Suprapubic skin (tissue), 4 donors: ENCODE results near the gene HIVEP2.

Experiments
- CTCF ChIP-seq, 2 donors: fragments of 200-600 bp in 1 of 2; fragments of 450-650 bp in 1 of 2; sonication (generic) in 1 of 2; IDR thresholded peaks; one replicate each; pipeline ENCODE4 v1.5.1; 2016 to 2019; ENCODE audit warnings: antibody characterized with exemption in 2 of 2, mild to moderate bottlenecking in 1 of 2, moderate library complexity in 1 of 2
- EP300 ChIP-seq: sonication (generic); formaldehyde crosslinking; IDR thresholded peaks from one replicate; pipeline ENCODE4 v1.6.1; 2017; ENCODE audit warnings: antibody characterized with exemption
- POLR2A ChIP-seq, 2 donors: fragments of 450-650 bp; IDR thresholded peaks; one replicate each; pipeline ENCODE4 v1.6.1; 2017; ENCODE audit warnings: antibody characterized with exemption in 2 of 2, mild to moderate bottlenecking in 2 of 2, moderate library complexity in 2 of 2
- POLR2AphosphoS5 ChIP-seq, 3 donors: sonication (generic); formaldehyde crosslinking; IDR thresholded peaks; one replicate each; pipeline ENCODE4 v1.6.1; 2017; ENCODE audit warnings: antibody characterized with exemption in 3 of 3

GRCh38 chr6:142914937-142915697, 29.9 kb downstream of the HIVEP2 start:
- no peak for TF ChIP-seq CTCF (IDR thresholded peaks at IDR 0.05)
- no peak for TF ChIP-seq POLR2AphosphoS5 (IDR thresholded peaks at IDR 0.05)
- no peak for TF ChIP-seq POLR2A (IDR thresholded peaks at IDR 0.05)
- TF ChIP-seq EP300 = no peak
